GM23338 (cell line): ENCODE measurements around the gene SMAD1. TPM values are rescaled to one million over a fixed set of nuclear protein-coding genes. Genes with fewer than 3 reads are reported as not detected.

Source experiments
- ATAC-seq: fragments of 200-7000 bp; cut with Tn5 transposase; 3 replicates; pipeline ENCODE4 v1.9.1; 2020
- DNase-seq: peaks from one replicate; pipeline ENCODE4 v3.0.0-alpha.2; 2015; ENCODE audit warnings: low spot score
- H2AFZ ChIP-seq: fragments of 200-600 bp; sonication (generic); 2 replicates; pipeline ENCODE4 v1.8.0; 2016; ENCODE audit warnings: antibody characterized with exemption, mild to moderate bottlenecking, moderate library complexity
- H3F3A ChIP-seq: fragments of 200-600 bp; sonication (generic); replicated peaks from 2 replicates; pipeline ENCODE4 v1.8.0; 2017; ENCODE audit warnings: antibody characterized with exemption, mixed run types, low read depth
- H3K27ac ChIP-seq: fragments of 200-600 bp; sonication (generic); 2 replicates; pipeline ENCODE4 v1.6.1; 2016; ENCODE audit warnings: low read depth
- H3K27me3 ChIP-seq: fragments of 200-600 bp; sonication (generic); 2 replicates; pipeline ENCODE4 v1.8.0; 2016; ENCODE audit warnings: mild to moderate bottlenecking, mixed run types, moderate library complexity; ENCODE audit not compliant: insufficient read depth
- H3K36me3 ChIP-seq: fragments of 200-600 bp; sonication (generic); 2 replicates; pipeline ENCODE4 v1.8.0; 2016; ENCODE audit warnings: mild to moderate bottlenecking; ENCODE audit not compliant: insufficient read depth
- H3K4me1 ChIP-seq: fragments of 200-600 bp; sonication (generic); 2 replicates; pipeline ENCODE4 v1.8.0; 2016; ENCODE audit warnings: mild to moderate bottlenecking, moderate library complexity; ENCODE audit not compliant: insufficient read depth
- H3K4me2 ChIP-seq: fragments of 200-600 bp; sonication (generic); 2 replicates; pipeline ENCODE4 v1.7.1; 2017; ENCODE audit warnings: mixed run types
- H3K4me3 ChIP-seq: fragments of 200-600 bp; sonication (generic); 2 replicates; pipeline ENCODE4 v1.6.1; 2016; ENCODE audit warnings: mixed run types
- H3K79me2 ChIP-seq: fragments of 200-600 bp; sonication (generic); replicated peaks from 2 replicates; pipeline ENCODE4 v1.8.0; 2017; ENCODE audit warnings: mild to moderate bottlenecking; ENCODE audit not compliant: insufficient read depth
- H3K9me2 ChIP-seq: fragments of 200-600 bp; sonication (generic); 2 replicates; pipeline ENCODE4 v1.8.0; 2017; ENCODE audit not compliant: insufficient read depth
- H4K20me1 ChIP-seq: fragments of 200-600 bp; sonication (generic); replicated peaks from 2 replicates; pipeline ENCODE4 v1.8.0; 2017; ENCODE audit warnings: mild to moderate bottlenecking; ENCODE audit not compliant: insufficient read depth
- H3K27ac Mint-ChIP-seq: 2 replicates; pipeline ENCODE4 v1.8.0; 2020; ENCODE audit warnings: inconsistent platforms, mild to moderate bottlenecking, moderate library complexity, mixed read lengths
- H3K27me3 Mint-ChIP-seq: 3 replicates; pipeline ENCODE4 v1.8.0; 2022; ENCODE audit warnings: low read depth, mild to moderate bottlenecking, moderate library complexity, mixed read lengths, inconsistent platforms; ENCODE audit not compliant: insufficient read depth, poor library complexity
- H3K36me3 Mint-ChIP-seq: 3 replicates; pipeline ENCODE4 v1.8.0; 2021; ENCODE audit warnings: low read depth, mild to moderate bottlenecking, inconsistent platforms, moderate library complexity, mixed read lengths
- H3K4me1 Mint-ChIP-seq: 3 replicates; pipeline ENCODE4 v1.8.0; 2020; ENCODE audit warnings: mild to moderate bottlenecking, inconsistent platforms, mixed read lengths
- H3K4me3 Mint-ChIP-seq: 3 replicates; pipeline ENCODE4 v1.8.0; 2021; ENCODE audit warnings: moderate library complexity, mild to moderate bottlenecking, inconsistent platforms, mixed read lengths
- H3K9me3 Mint-ChIP-seq: 3 replicates; pipeline ENCODE4 v1.8.0; 2020; ENCODE audit warnings: moderate library complexity, mild to moderate bottlenecking, inconsistent platforms, mixed read lengths
- CTCF ChIP-seq, 2 experiments: fragments of 200-600 bp in 1 of 2; sonication (generic) in 1 of 2; conservative IDR thresholded peaks; 2 replicates each; pipeline versions ENCODE4 v1.5.1 to v1.6.1; 2016 to 2017; ENCODE audit warnings: antibody characterized with exemption in 2 of 2, low read depth in 2 of 2, mild to moderate bottlenecking in 2 of 2, moderate library complexity in 1 of 2
- ETS1 ChIP-seq: IDR thresholded peaks from 2 replicates; pipeline ENCODE4 v1.6.1; 2016; ENCODE audit warnings: antibody characterized with exemption
- EZH2phosphoT487 ChIP-seq: fragments of 200-600 bp; sonication (generic); IDR thresholded peaks from one replicate; pipeline ENCODE4 v1.8.1; 2018; ENCODE audit warnings: antibody characterized with exemption; ENCODE audit not compliant: unreplicated experiment
- NANOG ChIP-seq: IDR thresholded peaks from 2 replicates; pipeline ENCODE4 v1.6.1; 2016; ENCODE audit warnings: antibody characterized with exemption, borderline replicate concordance
- REST ChIP-seq: IDR thresholded peaks from one replicate; pipeline ENCODE4 v1.6.1; 2018; ENCODE audit warnings: antibody characterized with exemption; ENCODE audit not compliant: unreplicated experiment
- ZNF331 ChIP-seq: fragments of 250-450 bp; sonication (Bioruptor Pico); IDR thresholded peaks from 2 replicates; pipeline ENCODE4 v1.5.0; 2020; ENCODE audit warnings: low read depth, mild to moderate bottlenecking, moderate library complexity
- ZNF462 ChIP-seq: fragments of 250-450 bp; sonication (Bioruptor Pico); IDR thresholded peaks from 2 replicates; pipeline ENCODE4 v1.5.0; 2020; ENCODE audit warnings: mild to moderate bottlenecking, moderate library complexity
- polyA plus RNA-seq: library from polyadenylated mRNA; unstranded; fragments of >200 nt; fragmentation: Nextera tagmentation; extraction: Ambion mirVana; gene quantifications from 2 replicates; pipeline ENCODE4 v1.2.1, GENCODE V29; 2016
- total RNA-seq: library from RNA; depleted of rRNA; stranded (reverse); fragments of >200 nt; shearing (Covaris generic); gene quantifications from 2 replicates; pipeline ENCODE4 v1.2.3, GENCODE V29; 2014

SMAD1 gene
- total and polyA plus RNA-seq, 2 experiments from 2014 or later: 19.8 to 33.6 TPM

- no peak for TF ChIP-seq ZNF462 (CRISPR knock-in tag)
- no peak for TF ChIP-seq NANOG
- no peak for TF ChIP-seq ZNF331
Observed at GRCh38 chr4:145513020-145513621, 31.5 kb downstream of the SMAD1 start (continued).

- ATAC-seq (no peak), DNase-seq (no peak)
- Mint-ChIP-seq H3K27me3 (no peaks in the 10 kb centered on the region), H3K4me1 (peaks cover 17% of the 10 kb centered on the region), H3K36me3 (peaks cover 5% of the 10 kb centered on the region; the same call in 2 of the 3 replicates), H3K9me3 (no peaks in the 10 kb centered on the region), H3K27ac (no peak overlapping the region), H3K4me3 (no peak overlapping the region)
- Histone ChIP-seq H3K79me2 (peaks cover 67% of the 10 kb centered on the region), H4K20me1 (no peaks in the 10 kb centered on the region), H2AFZ (no peak overlapping the region), H3K27ac (no peak overlapping the region), H3K27me3 (no peaks in the 10 kb centered on the region), H3K36me3 (no peaks in the 10 kb centered on the region), H3F3A (no peaks in the 10 kb centered on the region), H3K4me3 (no peak overlapping the region), H3K4me1 (peaks cover 4% of the 10 kb centered on the region; the same call in 1 of the 2 replicates), H3K4me2 (no peak overlapping the region), H3K9me2 (no peaks in the 10 kb centered on the region)
- TF ChIP-seq REST (no peak), ETS1 (no peak), CTCF (conservative IDR thresholded peaks at IDR 0.05; ENCODE audit: low read depth in 2 of 2) (no peak), EZH2phosphoT487 (no peak), NANOG (no peak)
Observed at GRCh38 chr4:145520172-145520571, 38.5 kb downstream of the SMAD1 start.
